ENCODE results near the gene KRTAP5-7. TPM values are rescaled to one million over a fixed set of nuclear protein-coding genes. Genes with fewer than 3 reads are reported as not detected.

The KRTAP5-7 gene
- total and polyA plus RNA-seq, 2 experiments from 2014 or later: not detected

GRCh38 chr11:71478528-71478840 lies 48.6 kb upstream of the KRTAP5-7 start (continued):
- no peak for TF ChIP-seq ZNF114 (CRISPR knock-in tag; IDR thresholded peaks at IDR 0.05)
- TF ChIP-seq ZNF331 (CRISPR knock-in tag; IDR thresholded peaks at IDR 0.05; ENCODE audit: low read depth): no peak
- no peak for TF ChIP-seq POLR2AphosphoS5 (IDR thresholded peaks at IDR 0.05; ENCODE audit: low read depth)
- TF ChIP-seq CREB1 (CRISPR knock-in tag; IDR thresholded peaks at IDR 0.05; ENCODE audit: low read depth): no peak
- no peak for TF ChIP-seq EZH2 (IDR thresholded peaks at IDR 0.05; ENCODE audit: low read depth, unreplicated experiment)
- TF ChIP-seq, protein P1, sequence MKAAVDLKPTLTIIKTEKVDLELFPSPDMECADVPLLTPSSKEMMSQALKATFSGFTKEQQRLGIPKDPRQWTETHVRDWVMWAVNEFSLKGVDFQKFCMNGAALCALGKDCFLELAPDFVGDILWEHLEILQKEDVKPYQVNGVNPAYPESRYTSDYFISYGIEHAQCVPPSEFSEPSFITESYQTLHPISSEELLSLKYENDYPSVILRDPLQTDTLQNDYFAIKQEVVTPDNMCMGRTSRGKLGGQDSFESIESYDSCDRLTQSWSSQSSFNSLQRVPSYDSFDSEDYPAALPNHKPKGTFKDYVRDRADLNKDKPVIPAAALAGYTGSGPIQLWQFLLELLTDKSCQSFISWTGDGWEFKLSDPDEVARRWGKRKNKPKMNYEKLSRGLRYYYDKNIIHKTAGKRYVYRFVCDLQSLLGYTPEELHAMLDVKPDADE (IDR thresholded peaks at IDR 0.05): no peak
- no peak for TF ChIP-seq STAT1 (IDR thresholded peaks at IDR 0.05; ENCODE audit: unreplicated experiment)

DNA sequence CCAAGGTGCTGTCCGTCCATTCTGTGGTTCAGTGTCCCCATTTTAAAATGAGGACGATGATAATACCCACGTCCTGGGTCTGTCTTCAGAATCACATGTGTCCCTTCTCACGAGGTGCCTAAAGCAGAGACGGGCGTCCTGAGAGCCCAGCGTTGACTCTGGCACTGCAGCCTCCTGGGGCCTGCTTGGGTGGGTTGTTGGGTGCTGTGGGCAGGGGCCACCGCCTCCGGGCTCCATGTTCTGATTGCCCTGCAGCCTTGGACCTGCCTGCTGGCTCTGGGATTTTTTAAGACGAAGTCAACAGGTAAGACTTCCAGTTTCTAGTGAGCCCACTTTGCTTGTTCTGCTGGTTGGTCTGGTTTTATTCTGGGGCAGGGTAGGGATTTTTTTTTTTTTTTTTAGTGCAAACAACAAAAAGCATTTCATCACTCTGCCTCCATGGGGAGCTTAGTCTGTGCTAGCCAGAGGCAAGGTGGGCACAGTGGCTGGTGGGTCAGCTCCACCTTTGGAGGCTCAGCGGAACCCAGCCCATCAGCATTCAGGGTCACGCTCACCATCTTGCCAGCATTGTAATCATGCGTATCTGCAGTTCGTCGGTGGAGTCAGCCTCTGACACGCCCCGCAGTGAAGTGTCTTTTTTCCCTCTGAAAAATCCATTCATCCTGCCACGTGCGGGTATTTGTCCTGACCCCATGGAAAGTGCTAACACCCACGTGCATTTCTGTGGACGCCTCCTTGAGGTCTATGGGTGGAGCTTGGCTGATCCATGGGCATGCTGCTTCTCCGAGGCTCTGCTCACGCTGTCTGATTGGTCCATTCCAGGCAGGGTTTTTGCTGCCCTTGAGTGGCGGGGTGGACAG lies 45.7 kb upstream of the KRTAP5-7 start:
- Histone ChIP-seq H3F3A (replicated peaks; ENCODE audit: low read depth) (no peaks in the 10 kb centered on the region), H2AFZ (no peak overlapping the region), H3K9me2 (ENCODE audit: insufficient read depth) (no peaks in the 10 kb centered on the region), H4K20me1 (replicated peaks; ENCODE audit: insufficient read depth) (no peaks in the 10 kb centered on the region), H3K36me3 (ENCODE audit: insufficient read depth) (peaks cover 10% of the 10 kb centered on the region), H3K4me2 (no peak overlapping the region), H3K4me3 (no peak overlapping the region), H3K27me3 (ENCODE audit: insufficient read depth) (no peaks in the 10 kb centered on the region), H3K27ac (ENCODE audit: low read depth) (no peak overlapping the region), H3K4me1 (ENCODE audit: insufficient read depth) (no peaks in the 10 kb centered on the region), H3K79me2 (replicated peaks; ENCODE audit: insufficient read depth) (no peaks in the 10 kb centered on the region)
- Mint-ChIP-seq H3K27ac (no peak overlapping the region), H3K36me3 (ENCODE audit: low read depth) (peaks cover 59% of the 10 kb centered on the region), H3K4me3 (no peak overlapping the region), H3K9me3 (no peaks in the 10 kb centered on the region), H3K27me3 (ENCODE audit: insufficient read depth, low read depth, poor library complexity) (no peaks in the 10 kb centered on the region), H3K4me1 (peaks cover 9% of the 10 kb centered on the region)
- DNase-seq (ENCODE audit: low spot score): no peak
- no peak for ATAC-seq
- TF ChIP-seq EZH2 (IDR thresholded peaks at IDR 0.05; ENCODE audit: low read depth, unreplicated experiment): no peak
- TF ChIP-seq, protein P1 (IDR thresholded peaks at IDR 0.05): no peak
- TF ChIP-seq ZNF114 (CRISPR knock-in tag; IDR thresholded peaks at IDR 0.05): no peak
- TF ChIP-seq STAT1 (IDR thresholded peaks at IDR 0.05; ENCODE audit: unreplicated experiment): no peak
- no peak for TF ChIP-seq CREB1 (CRISPR knock-in tag; IDR thresholded peaks at IDR 0.05; ENCODE audit: low read depth)
- no peak for TF ChIP-seq EZH2phosphoT487 (IDR thresholded peaks at IDR 0.05; ENCODE audit: unreplicated experiment)
- TF ChIP-seq POLR2AphosphoS5 (IDR thresholded peaks at IDR 0.05; ENCODE audit: low read depth): no peak
- no peak for TF ChIP-seq NANOG (IDR thresholded peaks at IDR 0.05; ENCODE audit: borderline replicate concordance)
- TF ChIP-seq ZNF462 (CRISPR knock-in tag; IDR thresholded peaks at IDR 0.05): no peak
- TF ChIP-seq, protein P2, sequence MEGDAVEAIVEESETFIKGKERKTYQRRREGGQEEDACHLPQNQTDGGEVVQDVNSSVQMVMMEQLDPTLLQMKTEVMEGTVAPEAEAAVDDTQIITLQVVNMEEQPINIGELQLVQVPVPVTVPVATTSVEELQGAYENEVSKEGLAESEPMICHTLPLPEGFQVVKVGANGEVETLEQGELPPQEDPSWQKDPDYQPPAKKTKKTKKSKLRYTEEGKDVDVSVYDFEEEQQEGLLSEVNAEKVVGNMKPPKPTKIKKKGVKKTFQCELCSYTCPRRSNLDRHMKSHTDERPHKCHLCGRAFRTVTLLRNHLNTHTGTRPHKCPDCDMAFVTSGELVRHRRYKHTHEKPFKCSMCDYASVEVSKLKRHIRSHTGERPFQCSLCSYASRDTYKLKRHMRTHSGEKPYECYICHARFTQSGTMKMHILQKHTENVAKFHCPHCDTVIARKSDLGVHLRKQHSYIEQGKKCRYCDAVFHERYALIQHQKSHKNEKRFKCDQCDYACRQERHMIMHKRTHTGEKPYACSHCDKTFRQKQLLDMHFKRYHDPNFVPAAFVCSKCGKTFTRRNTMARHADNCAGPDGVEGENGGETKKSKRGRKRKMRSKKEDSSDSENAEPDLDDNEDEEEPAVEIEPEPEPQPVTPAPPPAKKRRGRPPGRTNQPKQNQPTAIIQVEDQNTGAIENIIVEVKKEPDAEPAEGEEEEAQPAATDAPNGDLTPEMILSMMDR (conservative IDR thresholded peaks at IDR 0.05; ENCODE audit: low read depth in 2 of 2): no peak
